GM19468 (cell line): Measurements from ENCODE around the gene CMTM8.

Experiments used
- ATAC-seq: cut with Tn5 transposase; IDR thresholded peaks from one replicate; pipeline ENCODE4 v1.9.1; 2021; ENCODE audit warnings: mild to moderate bottlenecking, moderate library complexity, moderate number of reproducible peaks; ENCODE audit not compliant: unreplicated experiment; ENCODE audit errors: extremely low read depth

CMTM8 gene

GRCh38 chr3:32274306-32274705 lies 35.8 kb downstream of the CMTM8 start:
- no peak for ATAC-seq

- no peak for ATAC-seq
These were observed 37.0 kb downstream of the CMTM8 start for GRCh38 chr3:32275506-32275905.

GRCh38 chr3:32276279-32276841 lies 37.9 kb downstream of the CMTM8 start:
- ATAC-seq = no peak

- no peak for ATAC-seq
These were observed 40.2 kb downstream of the CMTM8 start for GRCh38 chr3:32278714-32279113.

- ATAC-seq = no peak
These were observed 41.9 kb downstream of the CMTM8 start for GRCh38 chr3:32280262-32280910.

- ATAC-seq = no peak
These were observed 43.2 kb downstream of the CMTM8 start for GRCh38 chr3:32281570-32282106.

GRCh38 chr3:32282578-32283154 lies 44.2 kb downstream of the CMTM8 start:
- ATAC-seq = no peak

- no peak for ATAC-seq
These were observed 44.8 kb downstream of the CMTM8 start for GRCh38 chr3:32283304-32283703.

- ATAC-seq = no peak
These were observed 46.1 kb downstream of the CMTM8 start for GRCh38 chr3:32284443-32285212.

- no peak for ATAC-seq
These were observed 47.4 kb downstream of the CMTM8 start for GRCh38 chr3:32285891-32286290.

GRCh38 chr3:32288819-32289218 lies 50.3 kb downstream of the CMTM8 start:
- ATAC-seq = no peak

- ATAC-seq = no peak
These were observed 52.1 kb downstream of the CMTM8 start for GRCh38 chr3:32290619-32291018.

GRCh38 chr3:32292085-32292796 lies 53.8 kb downstream of the CMTM8 start:
- ATAC-seq = no peak

GRCh38 chr3:32293903-32294302 lies 55.4 kb downstream of the CMTM8 start:
- no peak for ATAC-seq

- no peak for ATAC-seq
These were observed 58.0 kb downstream of the CMTM8 start for GRCh38 chr3:32296251-32297204.

GRCh38 chr3:32297366-32297765 lies 58.9 kb downstream of the CMTM8 start:
- no peak for ATAC-seq

- ATAC-seq = no peak
These were observed 62.9 kb downstream of the CMTM8 start for GRCh38 chr3:32301426-32301825.

- ATAC-seq = no peak
These were observed 64.3 kb downstream of the CMTM8 start for GRCh38 chr3:32302601-32303398.
